Naive thymus-derived CD4-positive, alpha-beta T cell (primary cell): ENCODE measurements around the gene SARNP. TPM values are rescaled to one million over a fixed set of nuclear protein-coding genes. Genes with fewer than 3 reads are reported as not detected.

Experiments used
- ATAC-seq: fragments of 150-1000 bp; cut with Tn5 transposase; 2 replicates; pipeline ENCODE4 v1.10.0; 2021; ENCODE audit warnings: mild to moderate bottlenecking, moderate library complexity
- CTCF ChIA-PET: fragments of 350-600 bp; sonication (Branson Sonifier 250); formaldehyde crosslinking; loops from one replicate; lab custom pipeline; 2021; ENCODE audit warnings: antibody characterized with exemption; lab: Charles Lee
- POLR2A ChIA-PET: fragments of 350-600 bp; sonication (Branson Sonifier 250); formaldehyde crosslinking; loops from one replicate; lab custom pipeline; 2021; ENCODE audit warnings: antibody characterized with exemption, inconsistent platforms; lab: Charles Lee
- DNase-seq, 9 donors: peaks; one replicate each; pipeline versions ENCODE4 v3.0.0 to v3.0.0-alpha.2; 2020 to 2022; ENCODE audit warnings: mixed read lengths in 1 of 9
- H3K27ac ChIP-seq: one replicate; pipeline ENCODE4 v1.7.0; 2013; ENCODE audit warnings: mild to moderate bottlenecking, low read depth, low read length, moderate library complexity
- H3K27me3 ChIP-seq, 2 donors: one replicate each; pipeline ENCODE4 v1.7.0; 2013; ENCODE audit warnings: low read length in 2 of 2, mild to moderate bottlenecking in 2 of 2, moderate library complexity in 2 of 2; ENCODE audit not compliant: control insufficient read depth in 2 of 2, insufficient read depth in 2 of 2
- H3K36me3 ChIP-seq, 3 experiments: 1 replicate in 2 of 3; 2 replicates in 1 of 3; pipeline ENCODE4 v1.7.0; 2013; ENCODE audit warnings: low read length in 3 of 3, mild to moderate bottlenecking in 3 of 3, moderate library complexity in 1 of 3; ENCODE audit not compliant: insufficient read depth in 3 of 3, control insufficient read depth in 2 of 3
- H3K4me1 ChIP-seq, 2 donors: one replicate each; pipeline ENCODE4 v1.7.0; 2013; ENCODE audit warnings: low read length in 2 of 2, mild to moderate bottlenecking in 2 of 2, moderate library complexity in 1 of 2; ENCODE audit not compliant: control insufficient read depth in 2 of 2, insufficient read depth in 2 of 2
- H3K4me3 ChIP-seq: 2 replicates; pipeline ENCODE4 v1.7.0; 2013; ENCODE audit warnings: mild to moderate bottlenecking, low read length
- H3K9me3 ChIP-seq, 3 experiments: 1 replicate in 2 of 3; 2 replicates in 1 of 3; pipeline ENCODE4 v1.7.0; 2013; ENCODE audit warnings: low read length in 3 of 3; ENCODE audit not compliant: control insufficient read depth in 2 of 3
- H3K27ac Mint-ChIP-seq, 9 donors: one replicate each; pipeline ENCODE4 v1.8.0; 2020 to 2022; ENCODE audit warnings: mixed read lengths in 9 of 9, mild to moderate bottlenecking in 8 of 9, moderate library complexity in 5 of 9, inconsistent platforms in 2 of 9
- H3K27me3 Mint-ChIP-seq, 5 donors: one replicate each; pipeline ENCODE4 v1.8.0; 2021 to 2022; ENCODE audit warnings: mixed read lengths in 5 of 5, mild to moderate bottlenecking in 1 of 5
- H3K36me3 Mint-ChIP-seq, 5 donors: one replicate each; pipeline ENCODE4 v1.8.0; 2020 to 2022; ENCODE audit warnings: mixed read lengths in 5 of 5, mild to moderate bottlenecking in 3 of 5, inconsistent platforms in 1 of 5
- H3K4me1 Mint-ChIP-seq, 7 donors: one replicate each; pipeline ENCODE4 v1.8.0; 2020 to 2022; ENCODE audit warnings: mixed read lengths in 7 of 7, mild to moderate bottlenecking in 3 of 7, inconsistent platforms in 1 of 7
- H3K4me3 Mint-ChIP-seq, 10 donors: one replicate each; pipeline ENCODE4 v1.8.0; 2020 to 2022; ENCODE audit warnings: mild to moderate bottlenecking in 10 of 10, mixed read lengths in 10 of 10, moderate library complexity in 6 of 10, inconsistent platforms in 2 of 10
- H3K9me3 Mint-ChIP-seq, 11 donors: one replicate each; pipeline ENCODE4 v1.8.0; 2020 to 2022; ENCODE audit warnings: mixed read lengths in 11 of 11, mild to moderate bottlenecking in 4 of 11, inconsistent platforms in 1 of 11, moderate library complexity in 1 of 11
- intact Hi-C, 2 donors: fragments of 100-400 bp; cut with micrococcal nuclease; formaldehyde crosslinking; loops; one replicate each; pipeline ENCODE4 v1.15.1; 2023
- polyA plus RNA-seq, 2 donors: library from polyadenylated mRNA; unstranded; fragments of 300-500 nt; fragmentation: Illumina TruSeq; gene quantifications; one replicate each; pipeline ENCODE4 v1.2.3, GENCODE V29; 2021
- total RNA-seq, 6 experiments: library from RNA in 5 of 6; stranded (reverse) in 5 of 6; gene quantifications; 1 replicate in 5 of 6; 2 replicates in 1 of 6; pipeline ENCODE4 v1.2.3 and lab custom pipeline; 2021 to 2026

Gene SARNP
- total and polyA plus RNA-seq, 7 experiments from 2014 or later, result 28.0 to 115 (median 43.5) TPM

DNA sequence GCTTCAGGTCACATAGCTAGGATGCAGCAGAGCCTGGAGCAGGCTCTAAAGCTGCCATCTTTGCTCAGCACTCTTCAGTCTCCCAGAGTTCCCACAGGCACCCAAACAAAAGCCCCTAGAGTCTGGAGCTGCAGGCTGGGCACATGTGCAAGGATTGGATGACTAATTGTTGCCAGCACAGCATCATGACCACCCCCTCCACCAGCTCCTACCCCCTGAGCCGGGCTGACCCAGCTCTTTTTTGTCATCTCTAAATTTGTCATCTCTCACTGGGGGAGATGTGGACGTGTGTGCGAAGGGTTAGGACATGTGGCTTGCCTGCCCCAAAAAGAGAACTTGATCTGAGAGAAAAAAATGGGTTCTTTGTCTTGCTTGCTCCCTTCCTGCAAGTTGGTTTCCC, 29.5 kb upstream of the SARNP start:
- ChIA-PET POLR2A (interaction anchor here (0.8 to 2.0 kb wide), 2 partner anchors 17 to 34 kb away, joined by 3 to 5 read pairs; partner anchors contain the start of gene DNAJC14), CTCF (no interaction called here)
- Histone ChIP-seq H3K27ac (no peak overlapping the region), H3K36me3 (no peaks in the 10 kb centered on the region), H3K4me3 (no peak overlapping the region), H3K27me3 (no peaks in the 10 kb centered on the region), H3K9me3 (no peaks in the 10 kb centered on the region), H3K4me1 (no peaks in the 10 kb centered on the region)
- H3K27me3 Mint-ChIP-seq, result peaks cover 0 to 10% (median 0%) of the 10 kb centered on the region in 5 donors
- no peak for DNase-seq
- no peaks in the 10 kb centered on the region for H3K36me3 Mint-ChIP-seq
- peaks cover 0 to 5% (median 0%) of the 10 kb centered on the region in 7 donors for H3K4me1 Mint-ChIP-seq
- ATAC-seq, result peak; percentile 66
- H3K27ac Mint-ChIP-seq, result peak overlapping the region in 1 of 9 donors; percentile 25
- H3K9me3 Mint-ChIP-seq, result no peaks in the 10 kb centered on the region
- intact Hi-C loops, result no loop called here
- H3K4me3 Mint-ChIP-seq, result no peak overlapping the region

DNA sequence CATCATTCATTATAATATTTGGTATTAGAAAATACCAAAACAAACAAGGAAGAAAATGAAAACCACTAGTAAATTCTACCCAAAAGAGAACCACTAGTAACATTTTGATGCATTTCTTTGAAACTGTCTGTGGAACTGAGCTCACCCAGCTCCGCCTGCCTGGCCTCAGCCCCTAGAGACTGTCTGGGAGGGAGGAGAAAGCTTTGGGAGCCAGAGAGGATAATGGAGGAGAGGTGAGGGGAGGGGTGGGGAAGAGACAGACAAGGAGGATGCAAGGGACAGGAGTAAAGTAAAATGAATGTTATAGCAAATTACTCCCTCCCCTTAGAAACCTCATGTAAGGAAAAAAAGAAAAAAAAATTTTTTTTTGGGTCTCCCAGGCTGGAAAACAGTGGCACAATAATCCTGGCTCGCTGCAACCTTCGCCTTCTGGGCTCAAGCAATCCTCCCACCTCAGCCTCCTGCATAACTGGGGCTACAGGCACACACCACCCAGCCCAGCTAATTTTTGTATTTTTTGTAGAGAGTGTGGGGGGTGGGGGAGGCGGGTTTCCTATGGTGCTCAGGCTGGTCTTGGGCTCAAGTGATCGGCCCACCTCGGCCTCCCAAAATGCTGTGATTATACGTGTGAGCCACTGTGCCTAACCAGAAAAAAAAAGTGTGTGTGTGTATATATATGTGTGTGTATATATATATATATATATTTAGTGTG, 28.4 kb upstream of the SARNP start:
- H3K27me3 ChIP-seq, result no peaks in the 10 kb centered on the region
- ChIA-PET CTCF (no interaction called here), POLR2A (no interaction called here)
- ATAC-seq, result no peak
- H3K4me1 ChIP-seq, result no peaks in the 10 kb centered on the region
- H3K27ac Mint-ChIP-seq, result peak overlapping the region in 1 of 9 donors; percentile 39
- no peak overlapping the region for H3K4me3 Mint-ChIP-seq
- H3K36me3 Mint-ChIP-seq, result no peaks in the 10 kb centered on the region
- DNase-seq, result no peak
- H3K4me1 Mint-ChIP-seq, result peaks cover 5 to 7% (median 6%) of the 10 kb centered on the region in 7 donors
- intact Hi-C loops, result no loop called here
- H3K9me3 ChIP-seq, result no peaks in the 10 kb centered on the region
- H3K27me3 Mint-ChIP-seq, result peaks cover 0 to 8% (median 0%) of the 10 kb centered on the region in 5 donors
- no peaks in the 10 kb centered on the region for H3K36me3 ChIP-seq
- no peaks in the 10 kb centered on the region for H3K9me3 Mint-ChIP-seq
- H3K4me3 ChIP-seq, result no peak overlapping the region
- no peak overlapping the region for H3K27ac ChIP-seq

DNA sequence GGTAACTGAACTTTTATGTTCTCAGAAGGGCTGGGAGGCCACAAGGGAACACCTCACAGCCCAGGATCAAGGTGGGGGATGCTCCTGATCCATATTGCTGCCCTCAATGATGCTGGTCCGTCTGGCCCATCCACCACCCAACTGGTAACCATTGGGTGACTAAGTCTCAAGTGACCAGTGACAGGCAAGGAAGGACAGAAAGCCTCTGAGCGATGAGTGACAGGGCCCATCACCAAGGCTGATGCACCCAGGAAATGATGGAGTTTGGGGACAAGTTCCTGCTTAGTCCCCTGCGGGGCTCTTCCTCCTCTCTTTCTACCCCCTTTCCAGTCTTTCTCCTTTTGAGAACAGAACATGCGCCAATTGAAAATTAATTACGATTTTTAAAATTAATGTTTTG, 27.8 kb upstream of the SARNP start:
- H3K36me3 Mint-ChIP-seq, result no peaks in the 10 kb centered on the region
- intact Hi-C loops, result no loop called here
- no peaks in the 10 kb centered on the region for H3K36me3 ChIP-seq

DNA sequence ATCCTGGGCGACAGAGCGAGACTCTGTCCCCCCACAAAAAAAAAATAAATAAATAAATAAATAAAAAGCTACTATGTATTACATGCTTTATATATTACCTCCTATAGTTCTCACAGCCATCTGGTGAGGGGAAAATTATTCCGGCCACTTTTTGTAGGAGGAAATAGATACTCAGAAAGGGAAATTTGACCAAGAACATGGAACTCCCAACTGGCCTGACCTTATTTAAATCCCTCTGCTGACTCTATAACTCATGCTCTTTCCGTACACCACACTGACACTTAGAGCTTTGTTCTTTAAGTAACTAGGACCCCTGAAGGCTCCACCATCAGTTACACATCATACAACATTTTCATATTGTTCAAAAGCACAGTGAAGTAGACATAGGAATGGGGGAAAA, 27.4 kb upstream of the SARNP start:
- Histone ChIP-seq H3K36me3 (no peaks in the 10 kb centered on the region), H3K9me3 (no peaks in the 10 kb centered on the region), H3K27me3 (no peaks in the 10 kb centered on the region), H3K4me3 (no peak overlapping the region), H3K27ac (no peak overlapping the region), H3K4me1 (no peaks in the 10 kb centered on the region)
- ATAC-seq, result no peak
- CTCF ChIA-PET, result interaction anchor here (0.9 kb wide), 1 partner anchor 32 kb away, joined by 3 read pairs; no protein-coding TSS in a partner anchor
- peaks cover 0 to 2% (median 0%) of the 10 kb centered on the region in 11 donors for H3K9me3 Mint-ChIP-seq
- no peak overlapping the region for H3K4me3 Mint-ChIP-seq
- no peak for DNase-seq
- peak overlapping the region in 1 of 9 donors; percentile 39 for H3K27ac Mint-ChIP-seq
- intact Hi-C loops, result no loop called here
- H3K4me1 Mint-ChIP-seq, result peaks cover 5 to 10% (median 6%) of the 10 kb centered on the region in 7 donors
- peaks cover 0 to 5% (median 0%) of the 10 kb centered on the region in 5 donors for H3K27me3 Mint-ChIP-seq
- no peaks in the 10 kb centered on the region for H3K36me3 Mint-ChIP-seq
- POLR2A ChIA-PET, result no interaction called here

More for the DNA sequence above, 27.8 kb upstream of the SARNP start:
- H3K9me3 ChIP-seq, result no peaks in the 10 kb centered on the region
- DNase-seq (no peak), ATAC-seq (no peak)
- Mint-ChIP-seq H3K4me1 (peaks cover 5 to 10% (median 6%) of the 10 kb centered on the region in 7 donors), H3K4me3 (no peak overlapping the region), H3K27me3 (peaks cover 0 to 5% (median 0%) of the 10 kb centered on the region in 5 donors), H3K9me3 (no peaks in the 10 kb centered on the region), H3K27ac (peak overlapping the region in 1 of 9 donors; percentile 39)
- ChIA-PET CTCF (interaction anchor here (0.9 kb wide), 1 partner anchor 32 kb away, joined by 3 read pairs; no protein-coding TSS in a partner anchor), POLR2A (no interaction called here)
- no peak overlapping the region for H3K27ac ChIP-seq
- no peak overlapping the region for H3K4me3 ChIP-seq
- H3K4me1 ChIP-seq, result no peaks in the 10 kb centered on the region
- H3K27me3 ChIP-seq, result no peaks in the 10 kb centered on the region

DNA sequence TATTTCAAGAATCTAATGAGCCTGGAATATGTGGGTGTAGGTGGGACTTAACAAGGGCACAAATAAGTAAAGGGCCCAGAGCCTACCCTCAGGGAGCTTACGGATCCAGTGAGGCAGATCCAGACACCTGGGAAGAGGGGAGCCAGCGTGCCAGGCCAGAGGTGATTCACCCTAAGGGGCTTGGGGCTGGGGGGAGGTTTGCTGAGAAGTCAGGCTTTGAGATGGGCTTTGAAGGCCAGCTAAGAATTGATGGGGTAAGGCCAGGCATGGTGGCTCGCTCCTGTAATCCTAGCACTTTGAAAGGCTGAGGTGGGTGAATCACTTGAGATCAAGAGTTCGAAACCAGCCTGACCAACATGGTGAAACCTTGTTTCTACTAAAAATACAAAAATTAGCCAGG, 25.9 kb upstream of the SARNP start:
- Histone ChIP-seq H3K27ac (no peak overlapping the region), H3K4me1 (no peaks in the 10 kb centered on the region), H3K9me3 (no peaks in the 10 kb centered on the region), H3K4me3 (no peak overlapping the region), H3K27me3 (no peaks in the 10 kb centered on the region), H3K36me3 (no peaks in the 10 kb centered on the region)
- intact Hi-C loops, result no loop called here
- H3K4me1 Mint-ChIP-seq, result peaks cover 5 to 10% (median 6%) of the 10 kb centered on the region in 7 donors
- peaks cover 0 to 2% (median 0%) of the 10 kb centered on the region in 11 donors for H3K9me3 Mint-ChIP-seq
- CTCF ChIA-PET, result no interaction called here
- H3K27ac Mint-ChIP-seq, result no peak overlapping the region
- POLR2A ChIA-PET, result no interaction called here
- ATAC-seq (no peak), DNase-seq (no peak)
- no peaks in the 10 kb centered on the region for H3K27me3 Mint-ChIP-seq
- H3K36me3 Mint-ChIP-seq, result no peaks in the 10 kb centered on the region
- no peak overlapping the region for H3K4me3 Mint-ChIP-seq

DNA sequence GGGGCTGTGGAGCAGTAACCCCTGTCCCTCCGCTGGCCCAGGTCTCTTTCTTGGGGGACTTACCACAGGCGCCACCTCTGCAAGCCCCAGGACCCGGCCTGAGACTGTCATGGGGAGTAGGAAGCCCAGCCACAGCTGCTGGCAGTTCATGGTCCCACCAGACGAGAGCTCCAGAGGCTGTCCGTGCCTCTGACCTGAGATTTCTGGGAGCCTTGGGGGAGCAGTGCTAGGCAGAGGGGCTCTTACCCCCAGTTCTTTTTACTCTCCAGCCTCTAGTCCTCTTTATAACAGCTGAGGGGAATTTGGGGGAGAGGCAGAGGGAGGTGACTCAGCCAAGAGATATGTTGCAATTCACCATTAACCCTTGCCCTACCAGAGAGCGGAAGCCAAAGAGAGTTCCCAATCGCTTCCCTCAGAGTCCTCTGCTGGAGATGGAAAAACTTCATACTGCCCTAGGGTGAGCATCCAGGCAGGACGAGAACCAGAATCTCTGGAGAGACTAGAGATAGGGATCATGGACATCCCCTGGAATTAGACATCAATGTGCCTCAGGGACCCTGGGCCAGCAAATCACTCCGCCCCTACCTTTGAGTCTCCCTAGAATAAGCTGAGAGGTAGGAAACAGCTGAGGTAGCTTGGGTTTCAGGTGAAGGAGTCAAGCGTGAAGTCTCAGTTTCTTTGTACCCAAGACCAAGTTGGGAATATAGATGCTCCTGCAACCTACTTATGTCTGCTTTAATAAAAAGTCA, 25.3 kb upstream of the SARNP start, which contains the start of gene MMP19:
Gene MMP19, minus strand, starts transcription at position 256 of the 749 bp plus-strand sequence. Its CDS starts 106 bp downstream, at position 150.
- no peaks in the 10 kb centered on the region for H3K36me3 Mint-ChIP-seq
- ChIA-PET CTCF (no interaction called here), POLR2A (no interaction called here)
- H3K9me3 ChIP-seq, result no peaks in the 10 kb centered on the region
- H3K27me3 Mint-ChIP-seq, result no peaks in the 10 kb centered on the region
- H3K36me3 ChIP-seq, result no peaks in the 10 kb centered on the region
- H3K4me1 Mint-ChIP-seq, result peaks cover 5 to 10% (median 6%) of the 10 kb centered on the region in 7 donors
- H3K27me3 ChIP-seq, result no peaks in the 10 kb centered on the region
- no peaks in the 10 kb centered on the region for H3K4me1 ChIP-seq
- no peak within 1 kb of the TSS for H3K4me3 Mint-ChIP-seq
- H3K4me3 ChIP-seq, result no peak within 1 kb of the TSS
- H3K27ac ChIP-seq, result no peak within 1 kb of the TSS
- H3K9me3 Mint-ChIP-seq, result peaks cover 0 to 2% (median 0%) of the 10 kb centered on the region in 11 donors
- intact Hi-C loops, result no loop called here
- DNase-seq (no peak), ATAC-seq (no peak)
- peak within 1 kb of the TSS in 1 of 9 donors; percentile 36 for H3K27ac Mint-ChIP-seq
